ENCODE data around the gene RIMBP2.
"Not testable (repeated sequence)": the region's sequence is repeated elsewhere in the genome, so short reads cannot be mapped to it uniquely, and the experiment has no call there.

The RIMBP2 gene

GRCh38 chr12:130705178-130705822 lies 10.8 kb downstream of the RIMBP2 start:
- no peak for DNase-seq

DNA sequence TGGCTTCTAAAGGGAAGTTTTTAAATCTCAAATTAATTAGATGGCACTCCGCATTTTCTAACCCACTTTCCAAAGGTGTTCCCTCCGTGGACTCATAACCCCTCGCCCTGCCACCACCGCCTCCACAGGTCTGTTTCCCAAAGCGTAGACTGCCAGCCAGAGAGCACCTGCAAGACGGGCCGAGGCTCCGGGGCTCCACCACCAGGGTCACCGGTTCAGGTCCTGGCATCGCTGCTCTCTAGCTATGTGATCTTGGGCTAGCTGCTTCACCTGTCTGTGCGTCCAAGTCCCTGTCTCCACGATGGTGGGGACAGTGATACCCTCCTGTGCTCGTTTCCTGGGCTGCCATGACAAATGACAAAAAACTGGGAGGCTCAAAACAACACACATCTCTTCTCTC lies 11.5 kb downstream of the RIMBP2 start:
- no peak for DNase-seq

DNA sequence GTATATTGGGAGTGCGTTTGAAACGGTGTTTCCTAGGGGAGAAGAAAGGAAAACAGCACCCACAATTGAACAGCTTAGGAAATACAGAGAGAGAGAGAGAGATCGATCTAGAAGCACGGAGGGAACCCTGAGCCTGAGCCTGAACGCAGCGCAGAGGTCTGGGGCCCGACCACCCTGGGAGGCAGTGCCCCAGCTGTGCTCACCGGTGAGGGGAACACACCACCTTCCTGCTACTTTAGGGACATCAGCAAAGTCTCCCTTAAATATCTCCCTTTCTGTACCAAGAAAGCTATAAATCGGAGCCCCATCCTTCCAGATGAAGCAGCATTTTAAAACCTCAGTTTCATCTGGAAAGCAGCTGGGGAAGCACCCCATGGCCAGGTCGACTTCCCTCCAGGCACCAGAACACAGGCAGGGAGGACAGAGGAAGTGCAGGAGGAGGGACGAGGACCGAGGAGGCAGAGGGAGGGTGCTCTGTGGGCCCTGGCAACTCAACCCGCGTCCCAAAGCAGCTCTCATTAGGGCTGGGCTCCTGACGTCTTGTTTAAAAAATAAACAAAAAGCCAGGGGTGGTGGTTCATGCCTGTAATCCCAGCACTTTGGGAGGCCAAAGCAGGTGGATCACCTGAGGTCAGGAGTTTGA lies 12.2 kb downstream of the RIMBP2 start:
- no peak for DNase-seq

DNA sequence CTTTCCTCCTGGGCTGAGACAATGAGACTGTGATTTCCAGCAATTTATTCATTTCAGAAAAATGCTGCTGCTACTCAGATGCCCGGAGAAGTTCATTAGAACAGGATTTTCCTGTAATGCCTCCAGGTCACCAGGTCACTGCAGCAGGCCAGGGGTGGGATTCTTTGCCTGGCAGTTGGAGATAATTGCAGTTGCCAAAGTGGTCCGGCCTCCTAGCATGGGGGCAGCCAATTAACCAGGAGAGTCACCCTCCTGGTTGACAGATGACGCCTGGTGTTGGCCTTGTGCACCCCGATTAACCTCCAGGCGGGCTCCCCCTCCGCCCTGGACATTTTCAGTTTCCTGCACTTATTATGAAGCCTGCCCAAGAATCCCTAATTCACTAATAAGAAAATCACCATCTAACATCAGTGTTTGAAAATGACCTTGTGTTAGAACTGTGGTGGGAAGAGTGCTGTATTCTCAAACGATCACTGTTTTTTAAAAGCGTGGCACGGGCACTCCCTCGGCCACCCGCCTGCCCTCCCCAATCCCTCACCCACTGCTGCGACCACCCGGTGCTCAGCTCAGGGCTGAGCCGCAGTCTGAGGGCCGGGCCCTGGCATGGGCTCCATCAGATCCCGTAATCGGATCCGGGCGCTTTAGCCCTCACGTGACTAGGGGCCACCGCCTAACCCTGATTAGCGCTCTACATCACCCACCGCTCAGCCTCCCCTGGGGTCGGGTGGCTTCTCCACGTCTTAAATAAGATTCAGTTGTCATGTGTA lies 12.9 kb downstream of the RIMBP2 start:
- DNase-seq: no peak

GRCh38 chr12:130701402-130701744 lies 14.7 kb downstream of the RIMBP2 start:
- no peak for DNase-seq

GRCh38 chr12:130700492-130701401 lies 15.4 kb downstream of the RIMBP2 start:
- DNase-seq: no peak

GRCh38 chr12:130698106-130698505 lies 18.0 kb downstream of the RIMBP2 start:
- DNase-seq: no peak

- DNase-seq: no peak
Measured at GRCh38 chr12:130696379-130697100, 19.6 kb downstream of the RIMBP2 start.

DNA sequence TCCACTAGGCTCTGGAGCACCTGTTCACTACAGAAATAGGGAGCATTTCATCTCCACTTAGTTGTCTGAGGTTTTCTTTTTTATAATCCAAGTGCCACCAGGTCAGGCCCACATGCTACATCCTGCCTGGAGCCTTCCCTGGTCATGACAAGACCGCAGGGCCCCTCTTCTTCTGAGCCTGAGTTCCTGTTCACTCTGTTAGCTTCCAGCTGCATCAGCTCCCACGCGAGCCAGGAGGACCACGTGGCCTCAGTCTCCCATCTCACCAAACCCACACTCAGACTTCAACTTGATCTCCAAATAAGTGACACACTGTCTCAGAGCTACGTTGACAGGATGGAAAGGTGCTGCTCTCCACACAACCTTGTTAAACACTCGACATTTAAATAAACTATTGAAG lies 21.0 kb downstream of the RIMBP2 start:
- no peak for DNase-seq

DNA sequence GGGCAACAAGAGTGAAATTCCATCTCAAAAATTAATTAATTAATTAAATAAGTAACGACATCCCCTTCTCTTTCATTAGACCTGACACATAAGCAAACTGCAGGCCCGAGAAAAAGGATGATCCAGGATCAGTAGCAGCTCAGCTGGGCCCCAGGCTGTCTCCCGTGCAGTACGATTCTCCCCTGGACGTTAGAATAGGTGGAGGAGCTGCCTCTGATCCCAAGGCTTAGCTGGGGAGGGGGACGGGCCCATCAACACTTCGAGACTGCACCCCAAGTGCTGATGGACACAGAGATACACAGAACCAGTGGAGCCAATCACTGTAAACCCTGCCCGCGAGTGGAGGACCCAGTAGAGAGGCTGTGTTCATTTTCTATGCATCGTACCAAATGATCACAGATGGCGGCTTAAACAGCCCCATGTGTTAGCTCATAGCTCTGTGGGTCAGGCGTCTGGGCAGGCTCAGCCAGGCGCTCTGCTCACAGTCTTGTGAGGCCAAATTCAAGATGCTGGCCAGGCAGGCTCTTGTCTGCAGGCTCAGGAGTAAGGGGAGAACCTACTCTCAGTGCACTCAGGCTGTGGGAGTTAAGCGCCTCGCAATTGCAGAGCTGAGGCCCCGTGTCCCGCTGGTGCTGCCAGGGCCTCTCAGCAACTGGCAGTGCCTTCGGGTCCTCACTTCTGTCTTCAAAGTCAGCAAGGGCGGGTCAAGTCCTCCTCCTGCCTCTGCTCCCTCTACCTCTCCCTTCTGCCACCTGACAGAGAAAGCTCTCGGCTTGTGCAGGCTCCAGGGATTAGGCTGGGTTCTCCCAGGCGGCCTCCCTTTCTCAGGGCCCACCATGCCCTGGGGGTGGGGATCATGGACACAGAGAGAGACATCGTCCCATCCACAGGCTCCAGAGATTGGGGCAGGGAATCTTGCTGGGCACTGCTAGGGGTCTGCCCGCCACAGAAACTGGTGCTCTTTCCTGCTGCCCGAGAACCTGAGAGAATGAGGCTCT lies 26.4 kb downstream of the RIMBP2 start:
- no peak for DNase-seq

DNA sequence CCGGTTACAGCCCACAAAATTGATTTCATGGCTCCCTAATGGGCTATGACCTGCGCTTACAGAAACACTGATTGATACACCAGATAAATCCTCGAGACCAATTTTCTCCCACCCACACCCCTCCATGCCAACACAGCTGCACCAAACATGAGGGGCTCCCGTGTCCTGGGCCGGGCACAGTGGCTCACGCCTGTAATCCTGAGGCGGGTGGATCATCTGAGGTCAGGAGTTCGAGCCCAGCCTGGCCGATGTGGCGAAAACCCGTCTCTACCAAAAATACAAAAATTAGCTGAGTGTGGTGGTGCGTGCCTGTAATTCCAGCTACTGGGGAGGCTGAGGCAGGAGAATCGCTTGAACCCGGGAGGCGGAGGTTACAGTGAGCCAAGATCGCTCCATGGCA lies 27.1 kb downstream of the RIMBP2 start:
- not testable (repeated sequence) for DNase-seq

DNA sequence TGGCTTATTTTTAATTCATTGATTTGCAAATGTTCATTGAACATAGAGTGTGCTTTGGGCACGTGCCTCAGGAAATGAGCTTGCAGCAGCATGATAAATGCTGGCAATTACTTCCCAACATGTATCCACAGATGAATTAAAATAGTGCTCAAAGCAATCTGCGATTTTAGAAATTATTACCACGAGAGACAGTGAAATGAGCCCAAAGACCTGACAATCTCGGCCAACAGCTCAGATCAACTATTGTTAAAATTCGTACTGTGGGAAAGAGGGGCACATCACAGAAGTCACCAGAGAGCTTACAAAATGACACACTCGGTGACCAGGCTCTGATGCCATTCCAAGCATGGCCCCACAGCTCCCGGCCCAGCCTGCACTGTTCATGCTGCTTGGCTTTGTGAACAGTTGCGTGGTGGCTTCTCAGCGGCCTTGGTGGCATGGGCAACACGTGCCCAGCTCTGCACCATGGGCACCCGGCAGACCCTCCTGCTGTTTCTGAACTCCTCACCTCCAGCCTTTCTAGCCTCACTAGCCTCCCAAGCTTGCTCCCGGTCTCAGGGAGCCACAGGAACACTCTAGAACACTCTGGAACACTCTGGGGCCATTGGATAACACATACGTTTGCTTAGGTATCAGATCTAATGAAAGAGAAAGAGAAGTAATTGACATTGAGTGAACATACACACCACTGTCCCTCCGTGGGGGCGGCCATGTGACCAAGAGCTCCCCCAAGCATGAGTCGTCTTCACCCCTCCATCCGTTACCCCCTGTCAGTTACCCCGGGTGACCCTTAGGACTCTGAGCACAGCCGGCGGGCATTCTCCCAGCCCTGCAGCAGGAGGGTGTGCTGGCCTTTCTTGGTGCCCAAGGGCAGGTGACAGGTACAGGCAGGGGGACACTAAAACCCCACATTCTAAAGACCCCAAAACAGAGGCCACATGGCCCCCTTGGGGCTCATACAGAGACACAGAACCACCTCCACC lies 28.0 kb downstream of the RIMBP2 start:
- no peak for DNase-seq

DNA sequence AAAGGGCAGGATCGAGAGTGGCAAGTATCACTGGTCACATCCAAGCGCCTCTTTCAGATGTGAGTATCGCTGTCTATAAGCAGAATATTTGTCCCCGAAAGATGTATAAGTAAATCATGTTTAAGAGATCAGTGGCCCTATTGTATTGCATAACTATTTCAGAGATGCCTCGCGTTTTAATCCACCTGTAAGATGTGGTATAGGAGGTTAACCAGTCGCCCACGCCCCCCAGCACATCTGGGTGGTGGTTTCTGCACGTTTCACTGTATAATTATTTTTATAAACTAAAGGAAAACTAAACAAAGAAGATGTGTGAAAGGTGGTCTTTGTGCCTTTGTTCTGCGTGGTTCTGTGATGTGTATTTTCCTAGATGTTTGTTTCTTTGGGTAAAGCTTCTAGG lies 28.9 kb downstream of the RIMBP2 start:
- no peak for DNase-seq

GRCh38 chr12:130686511-130686991 lies 29.5 kb downstream of the RIMBP2 start:
- DNase-seq: no peak

GRCh38 chr12:130685850-130686249 lies 30.2 kb downstream of the RIMBP2 start:
- no peak for DNase-seq

GRCh38 chr12:130685250-130685787 lies 30.8 kb downstream of the RIMBP2 start:
- DNase-seq: no peak

DNA sequence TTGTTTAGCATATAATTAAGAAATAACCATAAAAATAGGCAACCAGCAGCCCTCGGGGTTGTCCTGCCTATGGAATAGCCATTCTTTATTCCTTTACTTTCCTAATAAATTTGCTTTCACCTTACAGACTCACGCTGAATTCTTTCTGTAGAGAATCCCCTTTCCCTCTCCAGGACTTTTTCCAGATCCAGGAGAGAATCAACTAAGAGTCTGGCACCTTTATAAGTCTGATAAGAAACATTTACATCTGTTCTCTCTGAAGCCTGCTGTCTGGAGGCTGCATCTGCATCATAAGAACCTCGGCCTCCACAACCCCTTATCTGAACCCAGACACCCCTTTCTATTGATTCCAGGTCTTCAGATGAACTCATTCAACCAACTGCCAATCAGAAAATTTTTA lies 32.3 kb downstream of the RIMBP2 start:
- no peak for DNase-seq

DNA sequence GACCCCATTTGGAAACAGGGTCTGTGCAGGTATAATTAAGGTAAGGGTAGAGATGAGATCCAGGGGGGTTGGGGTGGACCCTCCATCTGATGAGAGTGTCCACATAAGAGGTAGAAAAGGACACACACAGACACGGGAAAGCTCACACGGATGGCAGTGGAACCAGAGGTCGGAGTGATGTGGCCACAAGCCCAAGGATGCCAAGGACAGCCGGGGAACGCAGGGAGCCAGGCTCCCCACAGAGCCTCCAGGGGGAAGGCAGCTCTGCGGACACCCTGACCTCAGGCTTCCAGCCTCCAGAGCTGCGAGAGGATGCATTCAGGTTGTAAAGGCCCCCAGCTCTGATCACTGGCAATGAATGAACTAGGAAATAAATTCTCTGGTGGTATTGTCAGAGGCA lies 33.0 kb downstream of the RIMBP2 start:
- no peak for DNase-seq

- DNase-seq: no peak
Measured at GRCh38 chr12:130680451-130680990, 35.6 kb downstream of the RIMBP2 start.
